ENCODE data around the gene SZRD1.
"Not testable (repeated sequence)": the region's sequence is repeated elsewhere in the genome, so short reads cannot be mapped to it uniquely, and the experiment has no call there.

Gene SZRD1, protein sequence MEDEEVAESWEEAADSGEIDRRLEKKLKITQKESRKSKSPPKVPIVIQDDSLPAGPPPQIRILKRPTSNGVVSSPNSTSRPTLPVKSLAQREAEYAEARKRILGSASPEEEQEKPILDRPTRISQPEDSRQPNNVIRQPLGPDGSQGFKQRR

DNA sequence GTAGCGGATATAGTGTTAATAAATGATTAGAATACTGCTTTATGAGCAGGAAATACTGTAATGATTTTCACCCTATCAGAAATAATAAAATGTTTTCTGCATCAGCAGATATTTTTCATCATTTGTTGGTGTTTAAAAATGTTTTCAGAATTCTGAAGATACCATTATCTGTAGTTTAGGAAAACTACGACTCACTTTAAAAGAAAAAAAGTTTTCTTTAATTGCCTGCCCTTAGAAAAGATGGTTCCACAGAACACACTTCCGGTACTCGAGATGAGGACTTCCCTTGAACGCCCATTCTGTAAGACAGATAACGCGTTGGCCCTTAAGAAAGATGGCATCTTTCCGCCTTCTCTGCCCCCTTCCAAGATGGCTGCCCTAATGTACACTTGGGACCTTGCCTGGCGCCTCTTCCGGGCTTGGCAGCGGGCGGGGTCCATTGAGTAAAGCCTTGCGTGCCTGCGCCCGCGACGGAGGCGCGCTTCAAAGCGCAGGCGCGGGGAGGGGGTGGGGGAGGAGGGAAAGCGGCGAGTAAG, at the start of gene SZRD1:
Gene SZRD1, plus strand, starts transcription at position 521 of the 536 bp plus-strand sequence. CDS start 16 bp downstream, outside the sequence.
- Mint-ChIP-seq H3K27me3 (no peaks in the 10 kb centered on the region), H3K36me3 (peaks cover 4% of the 10 kb centered on the region)

GRCh38 chr1:16318555-16318954, 48.5 kb upstream of the SZRD1 start:
- no peak overlapping the region for H3K27ac Mint-ChIP-seq
- no peaks in the 10 kb centered on the region for H3K9me3 Mint-ChIP-seq (ENCODE audit: low read depth)
- no peak overlapping the region for H3K4me3 Mint-ChIP-seq
- H3K36me3 Mint-ChIP-seq, result no peaks in the 10 kb centered on the region
- no peaks in the 10 kb centered on the region for H3K27me3 Mint-ChIP-seq
- H3K4me1 Mint-ChIP-seq (ENCODE audit: low read depth), result peaks cover 24% of the 10 kb centered on the region

More for the DNA sequence above, at the start of gene SZRD1:
- Mint-ChIP-seq H3K9me3 (ENCODE audit: low read depth) (no peaks in the 10 kb centered on the region), H3K4me1 (ENCODE audit: low read depth) (peaks cover 37% of the 10 kb centered on the region), H3K4me3 (peak within 1 kb of the TSS; percentile 96), H3K27ac (peak within 1 kb of the TSS; percentile 98)

- no peaks in the 10 kb centered on the region for H3K9me3 Mint-ChIP-seq (ENCODE audit: low read depth)
- no peak overlapping the region for H3K4me3 Mint-ChIP-seq
- H3K27me3 Mint-ChIP-seq, result no peaks in the 10 kb centered on the region
- no peaks in the 10 kb centered on the region for H3K36me3 Mint-ChIP-seq
- peaks cover 30% of the 10 kb centered on the region for H3K4me1 Mint-ChIP-seq (ENCODE audit: low read depth)
- H3K27ac Mint-ChIP-seq, result peak overlapping the region; percentile 11
Observed at GRCh38 chr1:16321176-16321867, 45.7 kb upstream of the SZRD1 start.

GRCh38 chr1:16324456-16324890, 42.6 kb upstream of the SZRD1 start:
- no peak overlapping the region for H3K27ac Mint-ChIP-seq
- no peaks in the 10 kb centered on the region for H3K27me3 Mint-ChIP-seq
- no peaks in the 10 kb centered on the region for H3K9me3 Mint-ChIP-seq (ENCODE audit: low read depth)
- peaks cover 4% of the 10 kb centered on the region for H3K36me3 Mint-ChIP-seq
- H3K4me3 Mint-ChIP-seq, result no peak overlapping the region
- peaks cover 30% of the 10 kb centered on the region for H3K4me1 Mint-ChIP-seq (ENCODE audit: low read depth)

- no peaks in the 10 kb centered on the region for H3K27me3 Mint-ChIP-seq
- H3K36me3 Mint-ChIP-seq, result peaks cover 4% of the 10 kb centered on the region
- H3K9me3 Mint-ChIP-seq (ENCODE audit: low read depth), result no peaks in the 10 kb centered on the region
- peaks cover 23% of the 10 kb centered on the region for H3K4me1 Mint-ChIP-seq (ENCODE audit: low read depth)
- H3K4me3 Mint-ChIP-seq, result no peak overlapping the region
- H3K27ac Mint-ChIP-seq, result peak overlapping the region; percentile 4
Observed at GRCh38 chr1:16326833-16327404, 40.1 kb upstream of the SZRD1 start.

DNA sequence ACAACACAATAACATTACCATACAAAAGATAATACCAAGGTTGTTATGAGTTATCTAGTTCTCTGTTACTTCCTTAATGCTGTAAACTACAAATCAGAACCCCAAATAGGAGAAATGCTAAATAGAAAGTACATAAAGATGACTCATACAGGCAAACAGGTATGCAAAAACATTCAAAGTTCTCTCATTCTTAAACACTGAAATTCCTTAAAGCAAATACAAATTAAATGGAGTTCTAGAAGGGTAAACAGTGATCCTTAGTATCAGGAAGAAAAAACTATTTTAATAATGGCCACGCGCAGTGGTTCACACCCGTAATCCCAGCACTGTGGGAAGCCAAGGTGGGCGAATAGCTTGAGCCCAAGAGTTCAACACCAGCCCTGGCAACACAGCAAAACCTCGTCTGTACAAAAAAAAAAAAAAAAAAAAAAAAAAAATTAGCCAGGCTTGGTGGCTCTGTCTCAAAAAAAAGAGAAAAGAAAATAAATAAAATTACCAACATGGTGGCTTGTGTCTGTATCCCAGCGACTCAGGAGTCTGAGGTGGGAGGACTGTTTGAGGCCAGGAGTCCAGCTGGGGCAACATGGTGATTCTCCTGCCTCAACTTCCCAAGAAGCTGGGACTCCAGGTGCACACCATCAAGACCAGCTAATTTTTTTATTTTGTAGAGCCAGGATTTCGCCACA, 32.2 kb upstream of the SZRD1 start:
- H3K36me3 Mint-ChIP-seq, result peaks cover 4% of the 10 kb centered on the region
- H3K4me3 Mint-ChIP-seq, result peak overlapping the region; percentile 32
- H3K27ac Mint-ChIP-seq, result peak overlapping the region; percentile 34
- H3K4me1 Mint-ChIP-seq (ENCODE audit: low read depth), result peaks cover 33% of the 10 kb centered on the region
- no peaks in the 10 kb centered on the region for H3K27me3 Mint-ChIP-seq
- H3K9me3 Mint-ChIP-seq (ENCODE audit: low read depth), result no peaks in the 10 kb centered on the region

- no peaks in the 10 kb centered on the region for H3K9me3 Mint-ChIP-seq (ENCODE audit: low read depth)
- no peak overlapping the region for H3K27ac Mint-ChIP-seq
- H3K4me1 Mint-ChIP-seq (ENCODE audit: low read depth), result peaks cover 28% of the 10 kb centered on the region
- no peaks in the 10 kb centered on the region for H3K27me3 Mint-ChIP-seq
- H3K36me3 Mint-ChIP-seq, result peaks cover 7% of the 10 kb centered on the region
- H3K4me3 Mint-ChIP-seq, result no peak overlapping the region
Observed at GRCh38 chr1:16338961-16339360, 28.1 kb upstream of the SZRD1 start.

DNA sequence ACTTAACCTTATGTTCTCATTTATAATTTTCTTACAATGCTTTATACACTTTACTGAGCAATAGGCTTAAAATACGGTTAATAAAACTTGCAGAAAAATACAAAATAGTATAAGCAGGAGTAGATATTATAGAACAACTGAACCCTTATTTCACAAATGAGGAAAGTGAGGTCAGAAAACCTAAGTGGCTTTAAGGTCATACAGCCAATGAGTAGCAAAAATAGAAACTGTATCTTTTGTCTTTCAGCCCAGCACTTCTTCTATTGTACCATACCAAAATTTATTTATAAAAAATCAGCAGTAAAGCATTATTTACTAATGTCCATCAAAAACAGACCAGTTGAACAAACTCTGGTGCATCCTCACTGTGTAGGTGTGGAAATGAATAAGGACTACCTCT, 26.4 kb upstream of the SZRD1 start:
- Mint-ChIP-seq H3K36me3 (peaks cover 7% of the 10 kb centered on the region), H3K4me3 (no peak overlapping the region), H3K27ac (no peak overlapping the region), H3K9me3 (ENCODE audit: low read depth) (no peaks in the 10 kb centered on the region), H3K4me1 (ENCODE audit: low read depth) (peaks cover 21% of the 10 kb centered on the region), H3K27me3 (no peaks in the 10 kb centered on the region)

DNA sequence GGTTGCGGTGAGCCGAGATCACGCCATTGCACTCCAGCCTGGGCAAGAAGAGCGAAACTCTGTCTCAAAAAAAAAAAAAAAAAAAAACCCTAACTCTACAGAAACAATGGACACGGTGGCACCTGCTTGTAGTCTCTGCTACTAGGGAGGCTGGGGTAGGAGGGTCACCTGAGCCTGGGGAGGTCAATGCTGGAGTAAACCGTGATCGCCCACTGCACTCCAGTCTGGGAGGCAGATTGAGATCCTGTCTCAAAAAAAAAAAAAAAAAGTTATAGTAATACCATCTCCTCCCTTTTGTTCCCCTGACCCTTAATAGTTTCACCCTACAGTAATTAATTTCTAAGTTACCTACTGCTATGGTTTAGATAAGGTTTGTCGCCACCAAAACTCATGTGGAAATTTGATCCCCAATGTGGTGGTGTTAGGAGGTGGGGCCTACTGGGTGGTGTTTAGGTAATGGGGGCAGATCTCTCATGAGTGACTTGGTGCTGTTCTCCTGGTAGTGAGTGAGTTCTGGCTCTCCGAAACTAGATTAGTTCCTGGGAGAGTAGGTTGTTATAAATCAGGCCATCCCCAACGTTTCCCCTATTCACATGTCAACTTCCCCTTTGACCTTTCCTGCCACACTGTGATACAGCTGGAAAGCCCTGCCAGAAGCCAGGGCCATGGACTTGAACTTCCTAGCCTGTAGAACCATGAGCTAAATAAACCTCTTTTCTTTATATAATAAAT, 24.5 kb upstream of the SZRD1 start:
- no peak overlapping the region for H3K4me3 Mint-ChIP-seq
- no peaks in the 10 kb centered on the region for H3K9me3 Mint-ChIP-seq (ENCODE audit: low read depth)
- no peak overlapping the region for H3K27ac Mint-ChIP-seq
- peaks cover 19% of the 10 kb centered on the region for H3K4me1 Mint-ChIP-seq (ENCODE audit: low read depth)
- H3K27me3 Mint-ChIP-seq, result no peaks in the 10 kb centered on the region
- peaks cover 7% of the 10 kb centered on the region for H3K36me3 Mint-ChIP-seq

DNA sequence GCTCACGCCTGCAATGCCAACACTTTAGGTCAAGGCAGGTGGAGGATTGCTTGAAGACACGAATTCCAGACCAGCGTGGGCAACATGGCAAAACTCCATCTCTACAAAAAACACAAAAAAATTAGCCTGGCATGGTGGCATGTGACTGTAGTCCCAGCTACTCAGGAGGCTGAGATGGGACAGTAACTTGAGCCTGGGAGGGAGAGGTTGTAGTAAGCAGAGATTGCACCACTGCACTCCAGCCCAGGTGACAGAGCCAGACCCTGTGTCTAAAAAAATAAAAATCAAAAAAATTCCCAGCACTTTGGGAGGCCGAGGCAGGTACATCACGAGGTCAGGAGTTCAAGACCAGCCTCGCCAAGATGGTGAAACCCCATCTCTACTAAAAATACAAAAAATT, 23.8 kb upstream of the SZRD1 start:
- not testable (repeated sequence) for H3K27ac Mint-ChIP-seq; H3K4me3 Mint-ChIP-seq; H3K27me3 Mint-ChIP-seq; H3K36me3 Mint-ChIP-seq; H3K9me3 Mint-ChIP-seq (ENCODE audit: low read depth)
- peaks cover 24% of the 10 kb centered on the region for H3K4me1 Mint-ChIP-seq (ENCODE audit: low read depth)

- H3K27ac Mint-ChIP-seq, result no peak overlapping the region
- H3K9me3 Mint-ChIP-seq (ENCODE audit: low read depth), result no peaks in the 10 kb centered on the region
Observed at GRCh38 chr1:16348414-16349182, 18.4 kb upstream of the SZRD1 start.

DNA sequence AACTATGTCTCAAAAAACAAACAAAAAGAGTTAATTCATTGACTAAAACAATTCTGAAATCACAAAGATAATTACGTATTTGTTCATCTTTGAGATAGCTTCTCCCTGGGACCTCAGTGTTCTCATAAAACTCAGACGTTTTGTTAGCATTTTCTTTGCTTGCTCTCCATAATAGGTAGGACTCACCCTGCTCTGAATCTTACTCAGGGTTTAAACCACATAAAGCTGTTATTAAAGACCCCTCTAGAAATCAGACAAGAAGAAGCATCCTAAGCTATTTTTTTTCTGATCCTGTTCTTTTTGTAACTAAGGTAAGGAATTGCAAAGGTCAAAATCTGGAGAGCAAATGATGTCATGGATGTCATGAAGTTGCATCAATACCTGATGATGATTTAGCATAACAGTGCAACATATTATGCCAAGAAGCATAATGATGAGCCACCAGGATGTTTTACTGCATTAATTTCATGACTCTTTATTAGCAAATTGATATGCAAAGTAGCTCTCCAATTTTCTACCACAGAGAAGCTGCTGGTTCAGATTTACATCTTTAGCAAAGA, 17.1 kb upstream of the SZRD1 start:
- H3K27ac Mint-ChIP-seq, result no peak overlapping the region
- no peaks in the 10 kb centered on the region for H3K9me3 Mint-ChIP-seq (ENCODE audit: low read depth)
- peak overlapping the region; percentile 42 for H3K4me3 Mint-ChIP-seq
- no peaks in the 10 kb centered on the region for H3K36me3 Mint-ChIP-seq
- H3K4me1 Mint-ChIP-seq (ENCODE audit: low read depth), result peaks cover 41% of the 10 kb centered on the region
- H3K27me3 Mint-ChIP-seq, result no peaks in the 10 kb centered on the region

More at GRCh38 chr1:16348414-16349182, 18.4 kb upstream of the SZRD1 start:
- Mint-ChIP-seq H3K4me3 (no peak overlapping the region), H3K27me3 (no peaks in the 10 kb centered on the region), H3K4me1 (ENCODE audit: low read depth) (peaks cover 41% of the 10 kb centered on the region), H3K36me3 (no peaks in the 10 kb centered on the region)

DNA sequence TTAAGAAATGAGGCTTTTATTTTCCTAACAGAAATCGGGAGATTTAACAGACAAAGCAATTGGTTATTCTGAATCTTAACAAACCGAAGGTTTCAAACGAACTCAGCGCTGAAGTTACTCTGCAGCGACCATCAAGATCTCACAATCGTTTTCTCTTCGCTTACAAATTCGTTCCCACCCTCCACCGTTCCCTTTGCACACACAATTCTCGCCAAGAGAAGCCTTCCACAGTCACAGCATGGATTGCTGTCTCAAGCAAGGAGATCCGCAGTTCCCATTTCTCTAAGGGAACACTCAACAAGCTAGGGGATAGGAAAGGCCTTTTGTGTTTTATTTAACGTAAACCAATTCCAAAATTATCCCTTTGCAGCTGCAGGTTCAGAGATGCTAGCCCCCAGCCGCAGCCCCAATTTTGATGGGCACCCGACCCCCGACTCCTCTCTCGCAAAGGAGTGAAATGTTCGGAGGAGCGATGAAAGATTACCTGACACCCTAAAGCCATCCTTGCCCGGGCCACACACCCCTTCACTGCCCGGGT, 15.5 kb upstream of the SZRD1 start:
- peaks cover 34% of the 10 kb centered on the region for H3K4me1 Mint-ChIP-seq (ENCODE audit: low read depth)

More for the DNA sequence above, 15.5 kb upstream of the SZRD1 start:
- H3K36me3 Mint-ChIP-seq, result no peaks in the 10 kb centered on the region
- no peaks in the 10 kb centered on the region for H3K9me3 Mint-ChIP-seq (ENCODE audit: low read depth)
- no peaks in the 10 kb centered on the region for H3K27me3 Mint-ChIP-seq
- H3K27ac Mint-ChIP-seq, result peak overlapping the region; percentile 89
- peak overlapping the region; percentile 95 for H3K4me3 Mint-ChIP-seq

Data from activated naive CD8-positive, alpha-beta T cell (primary cell).